ENCODE data around the gene KDELR3. TPM values are rescaled to one million over a fixed set of nuclear protein-coding genes. Genes with fewer than 3 reads are reported as not detected.

KDELR3 gene
- polyA plus RNA-seq, 3 donors, result 9.1 to 12.0 (median 11.1) TPM

- no peak for DNase-seq (ENCODE audit: low read depth in 3 of 3, low spot score in 2 of 3)
These were observed 11.4 kb downstream of the KDELR3 start for GRCh38 chr22:38479096-38479837.

- no peak for DNase-seq (ENCODE audit: low read depth in 3 of 3, low spot score in 2 of 3)
These were observed 13.4 kb downstream of the KDELR3 start for GRCh38 chr22:38481162-38481870.

- DNase-seq (ENCODE audit: low read depth in 3 of 3, low spot score in 2 of 3), result no peak
These were observed 14.0 kb downstream of the KDELR3 start for GRCh38 chr22:38481871-38482332.

GRCh38 chr22:38482662-38483308, 14.9 kb downstream of the KDELR3 start:
- no peak for DNase-seq (ENCODE audit: low read depth in 3 of 3, low spot score in 2 of 3)

GRCh38 chr22:38484244-38484643, 16.3 kb downstream of the KDELR3 start:
- no peak for DNase-seq (ENCODE audit: low read depth in 3 of 3, low spot score in 2 of 3)

GRCh38 chr22:38485783-38486182, 17.9 kb downstream of the KDELR3 start:
- no peak for DNase-seq (ENCODE audit: low read depth in 3 of 3, low spot score in 2 of 3)

GRCh38 chr22:38487946-38488345, 20.1 kb downstream of the KDELR3 start:
- DNase-seq (ENCODE audit: low read depth in 3 of 3, low spot score in 2 of 3), result no peak

GRCh38 chr22:38489142-38489541, 21.2 kb downstream of the KDELR3 start:
- no peak for DNase-seq (ENCODE audit: low read depth in 3 of 3, low spot score in 2 of 3)

- DNase-seq (ENCODE audit: low read depth in 3 of 3, low spot score in 2 of 3), result no peak
These were observed 21.8 kb downstream of the KDELR3 start for GRCh38 chr22:38489561-38490145.

GRCh38 chr22:38490475-38490874, 22.6 kb downstream of the KDELR3 start:
- DNase-seq (ENCODE audit: low read depth in 3 of 3, low spot score in 2 of 3), result no peak

GRCh38 chr22:38490915-38491314, 23.0 kb downstream of the KDELR3 start:
- no peak for DNase-seq (ENCODE audit: low read depth in 3 of 3, low spot score in 2 of 3)

- DNase-seq (ENCODE audit: low read depth in 3 of 3, low spot score in 2 of 3), result no peak
These were observed 23.9 kb downstream of the KDELR3 start for GRCh38 chr22:38491707-38492348.

- no peak for DNase-seq (ENCODE audit: low read depth in 3 of 3, low spot score in 2 of 3)
These were observed 26.6 kb downstream of the KDELR3 start for GRCh38 chr22:38494498-38494897.

GRCh38 chr22:38494939-38495338, 27.0 kb downstream of the KDELR3 start:
- no peak for DNase-seq (ENCODE audit: low read depth in 3 of 3, low spot score in 2 of 3)

GRCh38 chr22:38497869-38498268, 30.0 kb downstream of the KDELR3 start:
- DNase-seq (ENCODE audit: low read depth in 3 of 3, low spot score in 2 of 3), result no peak

GRCh38 chr22:38501797-38502672, 34.1 kb downstream of the KDELR3 start:
- DNase-seq (ENCODE audit: low read depth in 3 of 3, low spot score in 2 of 3), result no peak

- DNase-seq (ENCODE audit: low read depth in 3 of 3, low spot score in 2 of 3), result no peak
These were observed 35.1 kb downstream of the KDELR3 start for GRCh38 chr22:38503021-38503420.

- DNase-seq (ENCODE audit: low read depth in 3 of 3, low spot score in 2 of 3), result no peak
These were observed 37.0 kb downstream of the KDELR3 start for GRCh38 chr22:38504731-38505540.

- no peak for DNase-seq (ENCODE audit: low read depth in 3 of 3, low spot score in 2 of 3)
These were observed 37.7 kb downstream of the KDELR3 start for GRCh38 chr22:38505541-38506117.

Measured in right renal cortex interstitium (tissue), 3 donors.